SHP77 treated with DMSO at 0.1 percent for 48 hours (cell line): ENCODE measurements around the gene CDH23.

Source experiments
- DNase-seq: peaks from one replicate; lab custom pipeline; 2025; lab: John Stamatoyannopoulos, UW

Gene CDH23

GRCh38 chr10:71640607-71641006, 243.9 kb downstream of the CDH23 start:
- DNase-seq: no peak

- no peak for DNase-seq
Observed at GRCh38 chr10:71641449-71641848, 244.7 kb downstream of the CDH23 start.

- no peak for DNase-seq
Observed at GRCh38 chr10:71641986-71642385, 245.3 kb downstream of the CDH23 start.

- DNase-seq: no peak
Observed at GRCh38 chr10:71643904-71644303, 247.2 kb downstream of the CDH23 start.

- DNase-seq: no peak
Observed at GRCh38 chr10:71644307-71645180, 247.8 kb downstream of the CDH23 start.

- DNase-seq: no peak
Observed at GRCh38 chr10:71645185-71645584, 248.5 kb downstream of the CDH23 start.

GRCh38 chr10:71646037-71646436, 249.3 kb downstream of the CDH23 start:
- DNase-seq: no peak

- no peak for DNase-seq
Observed at GRCh38 chr10:71646592-71647292, 250.0 kb downstream of the CDH23 start.

- no peak for DNase-seq
Observed at GRCh38 chr10:71647526-71648253, 251.0 kb downstream of the CDH23 start.

GRCh38 chr10:71648254-71648932, 251.7 kb downstream of the CDH23 start:
- no peak for DNase-seq

GRCh38 chr10:71648933-71649320, 252.2 kb downstream of the CDH23 start:
- DNase-seq: no peak

- no peak for DNase-seq
Observed at GRCh38 chr10:71649631-71650030, 252.9 kb downstream of the CDH23 start.

- no peak for DNase-seq
Observed at GRCh38 chr10:71650397-71650796, 253.7 kb downstream of the CDH23 start.

- DNase-seq: no peak
Observed at GRCh38 chr10:71651428-71651827, 254.7 kb downstream of the CDH23 start.

- DNase-seq: no peak
Observed at GRCh38 chr10:71651928-71652327, 255.2 kb downstream of the CDH23 start.

- DNase-seq: no peak
Observed at GRCh38 chr10:71653044-71653443, 256.3 kb downstream of the CDH23 start.

GRCh38 chr10:71656220-71656619, 259.5 kb downstream of the CDH23 start:
- DNase-seq: no peak

GRCh38 chr10:71657604-71658466, 261.1 kb downstream of the CDH23 start:
- no peak for DNase-seq

GRCh38 chr10:71658467-71658745, 261.7 kb downstream of the CDH23 start:
- no peak for DNase-seq

- DNase-seq: no peak
Observed at GRCh38 chr10:71659111-71659634, 262.5 kb downstream of the CDH23 start.

- no peak for DNase-seq
Observed at GRCh38 chr10:71659737-71660136, 263.0 kb downstream of the CDH23 start.
